ENCODE results near the gene PHF20. TPM values are rescaled to one million over a fixed set of nuclear protein-coding genes. Genes with fewer than 3 reads are reported as not detected.
"Not testable (repeated sequence)": the region's sequence is repeated elsewhere in the genome, so short reads cannot be mapped to it uniquely, and the experiment has no call there.

Gene PHF20
- total RNA-seq, 2 donors from 2014 or later, result 60.4 to 88.6 TPM

DNA sequence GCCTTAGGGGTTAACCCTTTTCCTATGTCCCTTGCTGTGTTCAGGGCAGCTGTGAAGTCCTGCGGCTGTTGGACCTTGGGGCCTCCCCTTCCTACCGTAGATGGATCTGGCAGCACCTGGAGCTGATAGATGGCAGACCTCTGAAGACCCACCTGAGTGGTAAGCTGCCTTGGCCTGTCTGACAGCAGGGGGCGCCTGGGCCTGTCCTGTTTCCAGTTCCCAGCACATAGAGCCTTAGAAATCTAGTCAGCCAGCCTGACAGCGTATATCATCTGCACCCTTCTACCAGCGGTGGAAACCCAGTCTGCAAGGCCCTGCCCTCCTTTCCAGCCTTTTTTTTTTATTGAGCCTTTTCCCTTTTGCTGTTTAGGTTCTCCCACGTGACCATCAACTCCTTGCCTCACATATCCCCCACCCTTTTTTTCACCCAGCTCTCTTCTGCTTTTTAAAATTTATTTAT, 223.2 kb downstream of the PHF20 start:
- Mint-ChIP-seq H3K36me3 (no peaks in the 10 kb centered on the region), H3K27me3 (peaks cover 0 to 5% of the 10 kb centered on the region in 2 donors), H3K4me1 (ENCODE audit: low read depth in 2 of 2) (peaks cover 0 to 4% of the 10 kb centered on the region in 2 donors), H3K4me3 (no peak overlapping the region), H3K27ac (no peak overlapping the region), H3K9me3 (no peaks in the 10 kb centered on the region)
- peak; percentile 64 for DNase-seq (ENCODE audit: low spot score)
- peak; percentile 66 to 72 for ATAC-seq

- H3K4me1 Mint-ChIP-seq (ENCODE audit: low read depth in 2 of 2); H3K27ac Mint-ChIP-seq: not testable (repeated sequence)
Observed at GRCh38 chr20:35996492-35996891, 224.7 kb downstream of the PHF20 start.

More at GRCh38 chr20:35996492-35996891, 224.7 kb downstream of the PHF20 start:
- H3K4me3 Mint-ChIP-seq; ATAC-seq; DNase-seq (ENCODE audit: low spot score); H3K36me3 Mint-ChIP-seq; H3K27me3 Mint-ChIP-seq; H3K9me3 Mint-ChIP-seq: not testable (repeated sequence)

Other genes with a start within 250 kb of the PHF20 start
- gene C20orf173, start 242.4 kb upstream of the PHF20 start, total RNA-seq, result not detected
- 100 to 1,000 TPM; 129 to 164 TPM for gene ERGIC3, start 229.9 kb upstream of the PHF20 start, total RNA-seq
- gene SPAG4, start 156.2 kb upstream of the PHF20 start, total RNA-seq, result 1 to 10 TPM; 5.9 to 6.3 TPM
- 100 to 1,000 TPM; 266 to 324 TPM for gene CPNE1, start 107.1 kb upstream of the PHF20 start, total RNA-seq
- 100 to 1,000 TPM; 125 to 143 TPM for gene RBM12, start 107.1 kb upstream of the PHF20 start, total RNA-seq
- gene NFS1, start 72.7 kb upstream of the PHF20 start, total RNA-seq, result 10 to 100 TPM; 27.0 to 37.4 TPM
- 100 to 1,000 TPM in 1 of 2 donors, 10 to 100 TPM in 1; 71.0 to 101 TPM for gene ROMO1, start 72.6 kb upstream of the PHF20 start, total RNA-seq
- 100 to 1,000 TPM; 404 to 438 TPM for gene RBM39, start 29.8 kb upstream of the PHF20 start, total RNA-seq
- 10 to 100 TPM; 44.8 to 55.4 TPM for gene SCAND1, start 182.5 kb downstream of the PHF20 start, total RNA-seq
- gene CNBD2, start 196.6 kb downstream of the PHF20 start, total RNA-seq, result 1 to 10 TPM; 4.8 to 6.8 TPM

Measured in natural killer cell treated with Interleukin-12 subunit alpha and Interleukin-12 subunit beta and Interleukin-15 and Interleukin-18, amount 100 ng/mL, for 72 hours (primary cell).